Transverse colon (tissue), 3 donors: ENCODE measurements around the gene CLEC20A.

Source experiments
- EP300 ChIP-seq: sonication (generic); formaldehyde crosslinking; IDR thresholded peaks from one replicate; pipeline ENCODE4 v1.6.1; 2017; ENCODE audit warnings: antibody characterized with exemption, low read depth
- POLR2A ChIP-seq: fragments of 450-650 bp; IDR thresholded peaks from one replicate; pipeline ENCODE4 v1.6.1; 2016; ENCODE audit warnings: antibody characterized with exemption, mild to moderate bottlenecking, moderate library complexity
- TF ChIP-seq, protein P1 (sequence below), 5 experiments: fragments of 200-600 bp in 3 of 5; fragments of 450-650 bp in 2 of 5; sonication (generic) in 3 of 5; IDR thresholded peaks; 1 replicate in 2 of 5; 2 replicates in 3 of 5; pipeline ENCODE4 v1.5.1; 2016 to 2017; ENCODE audit warnings: antibody characterized with exemption in 5 of 5, inconsistent platforms in 3 of 5, mild to moderate bottlenecking in 2 of 5, moderate library complexity in 1 of 5

DNA sequence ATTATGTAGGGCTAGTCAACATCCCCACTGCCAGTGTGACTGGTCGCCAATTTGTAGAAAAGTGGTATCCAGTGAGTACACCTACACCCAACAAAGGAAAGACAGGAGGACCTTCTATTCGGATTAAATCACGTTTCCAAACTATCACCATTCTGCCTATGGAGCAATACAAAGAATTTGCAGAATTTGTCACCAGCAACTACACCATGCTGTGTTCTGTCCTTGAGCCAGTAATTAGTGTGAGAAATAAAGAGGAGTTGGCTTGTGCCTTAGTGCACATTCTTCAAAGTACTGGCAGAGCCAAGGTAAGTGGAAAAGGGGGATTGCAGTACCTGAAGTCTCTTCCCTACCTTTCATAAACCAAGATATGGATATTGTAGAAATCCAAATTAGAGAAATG, 53.8 kb downstream of the CLEC20A start:
- TF ChIP-seq, protein P1, sequence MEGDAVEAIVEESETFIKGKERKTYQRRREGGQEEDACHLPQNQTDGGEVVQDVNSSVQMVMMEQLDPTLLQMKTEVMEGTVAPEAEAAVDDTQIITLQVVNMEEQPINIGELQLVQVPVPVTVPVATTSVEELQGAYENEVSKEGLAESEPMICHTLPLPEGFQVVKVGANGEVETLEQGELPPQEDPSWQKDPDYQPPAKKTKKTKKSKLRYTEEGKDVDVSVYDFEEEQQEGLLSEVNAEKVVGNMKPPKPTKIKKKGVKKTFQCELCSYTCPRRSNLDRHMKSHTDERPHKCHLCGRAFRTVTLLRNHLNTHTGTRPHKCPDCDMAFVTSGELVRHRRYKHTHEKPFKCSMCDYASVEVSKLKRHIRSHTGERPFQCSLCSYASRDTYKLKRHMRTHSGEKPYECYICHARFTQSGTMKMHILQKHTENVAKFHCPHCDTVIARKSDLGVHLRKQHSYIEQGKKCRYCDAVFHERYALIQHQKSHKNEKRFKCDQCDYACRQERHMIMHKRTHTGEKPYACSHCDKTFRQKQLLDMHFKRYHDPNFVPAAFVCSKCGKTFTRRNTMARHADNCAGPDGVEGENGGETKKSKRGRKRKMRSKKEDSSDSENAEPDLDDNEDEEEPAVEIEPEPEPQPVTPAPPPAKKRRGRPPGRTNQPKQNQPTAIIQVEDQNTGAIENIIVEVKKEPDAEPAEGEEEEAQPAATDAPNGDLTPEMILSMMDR (IDR thresholded peaks at IDR 0.05), result no peak
- TF ChIP-seq EP300, result no peak
- no peak for TF ChIP-seq POLR2A
